Skeletal muscle cell (primary cell): ENCODE data around the gene ARPC1A.
"Not testable (repeated sequence)": the region's sequence is repeated elsewhere in the genome, so short reads cannot be mapped to it uniquely, and the experiment has no call there.

Source experiments
- DNase-seq: peaks from one replicate; pipeline ENCODE4 v3.0.0-alpha.2; 2010; ENCODE audit warnings: low read depth
- H3K4me3 ChIP-seq: 2 replicates; pipeline ENCODE4 v1.5.1; 2011; ENCODE audit warnings: low read depth, mild to moderate bottlenecking, control low read depth, low read length, moderate library complexity

The ARPC1A gene

DNA sequence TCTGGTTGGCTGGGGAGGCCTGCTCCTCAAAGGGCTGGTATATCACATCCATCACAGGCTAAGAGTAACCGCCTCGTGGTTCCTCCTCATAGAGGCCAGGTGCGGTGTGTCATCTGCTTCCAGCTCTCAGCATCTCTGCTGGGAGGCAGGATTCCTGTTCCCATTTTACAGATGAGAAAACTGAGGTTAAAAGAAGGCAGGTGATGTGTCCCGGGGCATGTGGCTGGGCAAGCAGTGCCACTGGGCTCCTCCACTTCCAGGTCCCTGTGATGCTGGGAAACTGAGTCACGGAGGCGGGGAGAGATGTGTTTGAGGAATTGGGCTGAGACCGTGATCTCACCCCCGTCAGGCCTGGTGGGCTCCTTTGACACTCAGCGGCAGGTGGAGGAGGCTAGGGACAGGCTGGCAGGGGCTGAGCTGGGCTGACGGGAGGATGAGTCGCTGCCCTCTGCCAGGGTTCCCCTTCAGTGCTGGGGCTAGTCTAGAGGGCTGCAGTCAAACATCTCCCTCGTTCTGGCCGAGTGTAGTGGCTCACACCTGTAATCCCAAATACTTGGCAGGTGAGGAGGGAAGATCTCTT lies 58.2 kb downstream of the ARPC1A start:
- no peak for DNase-seq
- H3K4me3 ChIP-seq: no peak overlapping the region

DNA sequence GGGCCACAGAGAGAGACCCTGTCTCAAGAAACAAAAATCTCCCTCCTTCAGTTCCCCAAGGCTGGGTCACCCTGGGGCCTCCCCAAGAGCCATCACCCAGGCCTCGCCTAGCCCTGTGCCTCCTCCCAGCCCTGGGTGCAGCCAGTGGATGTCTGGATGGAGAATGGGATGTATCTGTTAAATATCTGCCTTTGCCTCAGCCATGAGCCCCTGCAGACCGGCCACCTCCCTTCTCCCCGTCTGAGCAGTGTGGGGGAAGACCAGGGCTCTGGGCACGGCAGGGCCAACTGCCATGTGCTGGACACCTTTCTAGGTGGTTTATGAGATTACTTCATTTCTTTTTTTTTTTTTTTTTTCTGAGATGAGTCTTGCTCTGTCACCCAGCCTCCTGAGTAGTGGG lies 58.8 kb downstream of the ARPC1A start:
- no peak overlapping the region for H3K4me3 ChIP-seq
- no peak for DNase-seq

DNA sequence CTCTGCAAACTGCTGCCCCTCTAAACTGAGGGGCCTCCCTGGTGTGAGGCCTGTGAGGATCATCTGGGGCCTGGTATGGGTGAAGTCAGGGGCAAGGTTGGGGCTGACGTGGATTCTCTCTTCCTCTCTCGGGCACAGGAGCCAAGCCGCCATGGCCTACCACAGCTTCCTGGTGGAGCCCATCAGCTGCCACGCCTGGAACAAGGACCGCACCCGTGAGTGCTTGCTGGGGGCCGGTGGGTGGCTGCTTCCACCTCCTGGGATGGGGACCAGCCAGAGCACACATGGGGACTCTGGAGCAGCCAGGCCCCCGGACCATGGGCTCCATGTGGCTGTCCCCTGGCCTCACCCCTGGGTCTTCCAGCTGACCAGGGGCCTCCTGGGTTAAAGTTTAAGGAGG lies 59.9 kb downstream of the ARPC1A start:
- H3K4me3 ChIP-seq: no peak overlapping the region
- DNase-seq: no peak

DNA sequence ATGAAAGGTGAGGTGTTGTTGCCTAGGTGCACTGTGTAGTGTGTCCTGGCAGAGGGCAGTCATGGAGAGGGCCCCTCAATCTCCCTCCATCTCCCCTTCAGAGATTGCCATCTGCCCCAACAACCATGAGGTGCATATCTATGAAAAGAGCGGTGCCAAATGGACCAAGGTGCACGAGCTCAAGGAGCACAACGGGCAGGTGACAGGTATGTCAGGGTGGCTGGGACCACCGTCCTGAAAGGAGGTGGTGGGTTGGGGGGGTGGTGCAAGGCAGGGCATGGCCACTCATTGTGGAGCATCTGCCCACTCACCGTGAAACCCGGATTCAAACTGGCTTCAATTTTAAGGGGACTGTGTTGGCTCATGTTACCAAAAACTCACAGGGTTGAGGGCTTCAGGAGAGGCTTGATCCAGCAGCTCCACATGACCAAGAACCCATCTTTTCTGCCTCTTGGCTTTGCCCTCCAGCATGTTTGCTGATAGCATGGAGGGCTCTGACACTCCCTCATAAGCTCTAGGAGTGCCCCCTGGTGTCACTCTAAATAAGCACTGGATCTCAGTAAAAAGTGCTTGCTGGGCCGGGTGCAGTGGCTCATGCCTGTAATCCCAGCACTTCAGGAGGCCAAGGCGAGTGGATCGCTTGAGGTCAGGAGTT lies 61.0 kb downstream of the ARPC1A start:
- DNase-seq: no peak
- no peak overlapping the region for H3K4me3 ChIP-seq

DNA sequence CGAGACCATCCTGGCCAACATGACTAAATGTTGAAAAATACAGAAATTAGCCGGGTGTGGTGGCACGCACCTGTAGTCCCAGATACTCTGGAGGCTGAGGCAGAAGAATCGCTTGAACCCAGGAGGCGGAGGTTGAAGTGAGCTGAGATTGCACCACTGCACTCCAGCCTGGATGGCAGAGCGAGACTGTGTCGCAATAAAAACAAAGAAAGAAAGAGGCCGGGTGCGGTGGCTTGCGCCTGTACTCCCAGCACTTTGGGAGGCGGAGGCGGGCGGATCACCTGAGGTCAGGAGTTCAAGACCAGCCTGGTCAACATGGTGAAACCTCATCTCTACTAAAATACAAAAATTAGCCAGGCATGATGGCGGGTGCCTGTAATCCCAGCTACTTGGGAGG lies 61.5 kb downstream of the ARPC1A start:
- DNase-seq, H3K4me3 ChIP-seq: not testable (repeated sequence)

DNA sequence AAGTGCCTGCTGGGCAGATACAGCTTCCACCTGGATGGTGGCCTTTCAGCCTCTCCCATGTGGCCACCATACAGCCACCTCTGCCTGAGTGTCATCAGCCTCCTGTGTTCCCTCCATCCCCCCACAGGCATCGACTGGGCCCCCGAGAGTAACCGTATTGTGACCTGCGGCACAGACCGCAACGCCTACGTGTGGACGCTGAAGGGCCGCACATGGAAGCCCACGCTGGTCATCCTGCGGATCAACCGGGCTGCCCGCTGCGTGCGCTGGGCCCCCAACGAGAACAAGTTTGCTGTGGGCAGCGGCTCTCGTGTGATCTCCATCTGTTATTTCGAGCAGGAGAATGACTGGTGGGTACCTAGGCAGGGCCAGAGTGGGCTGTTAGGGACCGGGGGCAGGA lies 62.2 kb downstream of the ARPC1A start:
- DNase-seq: no peak
- no peak overlapping the region for H3K4me3 ChIP-seq

DNA sequence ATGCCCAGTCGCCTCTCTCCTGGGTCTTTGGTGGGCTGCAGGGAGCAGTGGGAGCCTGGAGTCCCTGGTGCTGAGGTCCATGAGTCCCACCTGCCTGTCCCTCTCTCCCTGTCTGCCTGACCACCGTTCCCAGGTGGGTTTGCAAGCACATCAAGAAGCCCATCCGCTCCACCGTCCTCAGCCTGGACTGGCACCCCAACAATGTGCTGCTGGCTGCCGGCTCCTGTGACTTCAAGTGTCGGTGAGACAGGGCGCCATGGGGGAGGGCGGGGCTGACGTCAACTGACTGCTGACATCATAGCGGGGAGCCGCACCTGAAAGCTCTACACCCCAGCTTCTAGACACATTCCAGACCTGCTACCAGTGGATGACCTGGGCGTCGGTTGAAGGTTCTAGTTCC lies 64.1 kb downstream of the ARPC1A start:
- no peak overlapping the region for H3K4me3 ChIP-seq
- no peak for DNase-seq

DNA sequence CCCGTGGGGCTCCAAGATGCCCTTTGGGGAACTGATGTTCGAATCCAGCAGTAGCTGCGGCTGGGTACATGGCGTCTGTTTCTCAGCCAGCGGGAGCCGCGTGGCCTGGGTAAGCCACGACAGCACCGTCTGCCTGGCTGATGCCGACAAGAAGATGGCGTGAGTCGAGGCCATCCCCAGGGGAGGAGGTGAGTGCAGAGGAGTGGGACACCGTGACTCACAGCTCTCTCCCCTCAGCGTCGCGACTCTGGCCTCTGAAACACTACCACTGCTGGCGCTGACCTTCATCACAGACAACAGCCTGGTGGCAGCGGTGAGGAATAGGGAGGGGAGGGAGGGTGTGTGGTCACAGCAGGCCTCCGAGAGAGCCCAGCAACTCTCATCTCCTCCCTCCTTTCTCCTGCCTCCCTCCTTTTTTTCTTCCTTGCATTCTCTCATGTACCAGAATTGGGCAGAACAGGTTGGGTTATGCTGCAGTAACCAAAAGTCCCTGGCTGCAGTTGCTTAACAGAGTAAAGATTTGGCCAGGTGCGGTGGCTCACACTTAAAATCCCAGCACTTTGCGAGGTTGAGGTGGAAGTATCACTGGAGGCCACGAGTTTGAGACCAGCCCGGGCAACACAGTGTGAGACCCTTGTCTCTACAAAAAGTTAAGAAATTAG lies 65.4 kb downstream of the ARPC1A start:
- H3K4me3 ChIP-seq: no peak overlapping the region
- DNase-seq: no peak

DNA sequence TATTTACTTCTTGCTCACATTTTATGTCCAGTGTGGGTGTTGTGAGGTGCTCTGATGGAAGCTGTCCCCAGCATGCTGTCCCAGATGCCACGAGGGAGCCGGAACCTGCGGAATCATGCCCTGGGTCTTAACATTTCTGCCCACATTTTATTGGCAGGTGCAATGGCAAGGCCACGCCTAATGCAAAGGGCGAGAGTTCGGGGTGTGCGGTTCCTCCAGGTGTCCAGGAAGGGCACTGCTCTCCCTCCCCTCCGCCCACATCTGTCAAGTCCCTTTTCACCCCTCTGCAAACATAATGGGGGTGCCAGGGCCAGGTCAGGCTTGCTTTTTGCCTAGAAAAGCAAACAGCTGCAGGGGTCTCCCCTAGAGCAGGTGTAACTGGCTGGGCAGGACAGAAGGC lies 66.3 kb downstream of the ARPC1A start:
- no peak for DNase-seq
- H3K4me3 ChIP-seq: no peak overlapping the region

DNA sequence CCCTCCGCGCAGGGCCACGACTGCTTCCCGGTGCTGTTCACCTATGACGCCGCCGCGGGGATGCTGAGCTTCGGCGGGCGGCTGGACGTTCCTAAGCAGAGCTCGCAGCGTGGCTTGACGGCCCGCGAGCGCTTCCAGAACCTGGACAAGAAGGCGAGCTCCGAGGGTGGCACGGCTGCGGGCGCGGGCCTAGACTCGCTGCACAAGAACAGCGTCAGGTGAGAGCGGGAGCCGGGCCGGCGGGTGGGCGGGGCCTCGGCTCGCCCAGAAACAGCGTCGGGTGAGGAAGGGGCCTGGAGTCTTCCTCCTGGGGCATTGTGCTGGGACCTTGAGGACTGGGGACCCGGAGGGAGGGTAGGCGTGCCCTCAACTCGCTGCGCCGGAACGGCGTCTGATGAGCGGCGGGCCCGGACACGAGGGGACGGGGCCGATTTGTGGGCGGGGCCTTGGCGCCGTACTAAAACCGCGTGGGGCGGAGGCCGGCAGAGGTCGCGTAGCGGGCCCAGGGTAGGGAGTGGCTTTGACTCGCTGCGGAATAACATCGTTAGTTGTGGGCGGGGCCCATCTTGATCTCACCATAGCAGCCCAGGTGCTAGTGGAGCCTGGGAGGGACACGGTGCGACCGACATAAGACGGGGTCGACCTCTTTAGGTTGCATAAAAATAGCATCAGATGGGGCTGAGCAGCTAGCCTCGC lies 67.1 kb downstream of the ARPC1A start:
- DNase-seq: no peak
- peak overlapping the region; percentile 44 for H3K4me3 ChIP-seq

DNA sequence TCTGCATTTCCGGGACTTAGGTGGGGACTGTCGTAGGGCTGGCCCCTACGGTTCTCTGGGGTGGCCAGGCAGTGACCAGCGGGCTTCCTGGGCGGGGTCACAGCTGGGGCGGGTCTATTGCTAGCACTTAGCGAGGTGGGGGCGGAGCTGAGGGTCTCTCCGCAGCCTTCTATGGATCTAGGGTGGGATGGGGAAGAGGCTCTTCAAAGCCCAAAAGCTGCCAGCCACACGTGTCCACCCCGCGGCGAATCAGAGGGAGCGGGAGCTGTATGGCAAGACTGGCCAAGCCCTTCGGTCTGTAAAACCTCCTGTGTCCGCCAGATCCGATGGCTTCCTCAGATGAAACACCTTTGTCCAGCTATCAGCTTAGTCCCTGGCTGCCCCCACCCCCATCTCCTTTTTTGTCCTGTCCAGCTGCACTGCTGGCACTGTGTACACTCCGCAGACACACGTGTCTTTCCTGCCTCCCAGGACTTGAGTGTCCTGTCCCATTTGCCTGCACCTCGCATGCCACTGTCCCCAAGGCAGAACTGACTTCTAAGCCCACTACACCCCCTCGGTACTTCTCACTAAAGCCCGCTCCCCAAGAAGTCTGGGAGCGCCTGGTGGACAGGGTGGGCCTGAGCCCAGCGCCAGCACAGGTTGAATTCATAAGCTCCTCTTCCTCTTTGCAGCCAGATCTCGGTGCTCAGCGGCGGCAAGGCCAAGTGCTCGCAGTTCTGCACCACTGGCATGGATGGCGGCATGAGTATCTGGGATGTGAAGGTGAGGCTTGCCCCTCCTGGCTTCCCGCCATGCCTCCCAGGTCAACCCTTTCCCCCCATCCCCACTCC lies 67.9 kb downstream of the ARPC1A start:
- no peak for DNase-seq
- H3K4me3 ChIP-seq: peak overlapping the region; percentile 44

DNA sequence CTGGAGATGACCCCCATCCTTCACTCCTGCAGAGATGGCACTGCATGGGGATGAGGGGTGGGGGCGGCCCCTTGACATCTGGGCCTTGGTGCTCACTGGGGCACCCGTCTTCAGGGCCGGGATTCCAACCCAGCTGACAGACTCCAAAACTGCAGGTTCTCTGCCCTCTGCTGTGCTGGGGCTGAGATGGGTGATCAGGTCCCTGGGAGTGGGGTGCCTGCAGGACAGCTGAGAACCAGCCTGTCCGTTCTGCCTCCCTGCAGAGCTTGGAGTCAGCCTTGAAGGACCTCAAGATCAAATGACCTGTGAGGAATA lies 68.4 kb downstream of the ARPC1A start:
- no peak overlapping the region for H3K4me3 ChIP-seq
- DNase-seq: no peak

DNA sequence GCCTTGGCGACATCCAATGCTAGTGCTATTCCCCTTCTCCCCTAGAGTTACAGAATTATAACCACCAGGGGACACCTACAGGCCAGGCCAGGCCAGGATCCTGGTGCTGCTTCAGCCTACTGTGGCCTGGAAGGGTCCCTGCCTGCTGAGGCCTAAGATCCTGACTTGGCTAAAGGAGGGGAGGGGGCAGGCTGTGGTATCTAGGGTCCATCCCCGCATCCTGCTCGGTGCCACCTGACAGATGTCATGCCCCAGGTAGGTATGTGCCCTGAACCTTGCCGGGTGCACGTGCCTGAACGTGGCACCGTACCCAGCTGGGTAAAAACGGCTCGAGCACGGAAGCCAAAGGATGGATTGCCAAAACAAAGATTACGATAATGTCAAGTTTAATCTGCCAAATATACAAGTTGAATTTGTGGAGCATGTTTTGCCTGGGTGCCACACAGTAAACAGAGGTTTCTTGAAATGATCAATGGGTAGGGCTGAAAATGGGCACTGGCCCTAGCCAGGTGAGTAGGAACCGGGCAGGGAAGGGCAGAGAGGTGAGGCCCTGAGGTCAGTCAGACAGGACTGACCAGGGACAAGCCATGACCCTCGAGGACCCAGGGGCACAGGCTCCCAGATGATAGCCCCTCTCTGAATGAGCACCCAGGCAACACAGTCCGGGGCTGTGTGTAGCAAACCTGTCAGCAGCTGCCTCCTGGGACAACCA lies 70.1 kb downstream of the ARPC1A start:
- no peak overlapping the region for H3K4me3 ChIP-seq
- no peak for DNase-seq

DNA sequence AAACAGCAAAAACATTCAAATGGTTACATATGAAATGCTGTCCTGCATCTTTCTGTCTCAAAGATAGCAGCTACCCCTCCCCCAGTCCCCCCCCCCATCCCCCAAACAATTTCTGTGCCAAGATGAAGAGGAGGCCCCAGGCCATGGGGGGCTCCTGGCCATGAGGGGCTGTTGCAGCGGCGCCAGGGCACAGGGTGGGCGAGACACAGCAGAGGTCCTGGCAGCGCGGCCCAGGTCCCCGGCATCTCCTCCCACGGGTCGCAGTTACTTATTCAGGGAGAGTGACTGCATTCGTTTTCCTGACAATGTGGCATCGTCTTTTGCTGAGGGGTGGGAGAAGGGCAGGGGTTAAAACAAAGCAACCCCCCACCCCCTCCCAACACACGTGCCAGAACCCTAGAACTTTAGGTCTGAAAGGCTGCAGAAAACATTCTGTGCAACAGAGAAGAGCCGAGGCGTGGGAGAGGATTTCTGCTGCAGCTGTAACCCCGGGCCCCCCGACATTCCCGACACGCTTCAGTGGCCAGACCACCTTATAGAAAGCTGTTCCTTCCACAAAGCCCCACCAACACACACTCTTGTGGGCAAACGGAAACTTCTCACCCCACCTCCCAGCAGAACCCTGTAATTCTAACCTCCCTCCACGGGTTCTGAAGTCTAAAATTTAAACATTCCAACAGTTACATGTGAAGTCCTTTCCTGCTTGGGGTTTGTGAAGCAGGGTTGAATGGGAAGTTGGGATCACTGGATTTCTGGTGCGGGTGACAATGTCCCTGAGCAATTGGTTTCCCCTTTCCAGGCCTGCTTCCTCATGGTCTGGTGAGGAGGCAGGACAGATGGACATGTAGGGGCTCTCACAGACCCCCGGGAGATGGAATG lies 71.0 kb downstream of the ARPC1A start:
- no peak for DNase-seq
- H3K4me3 ChIP-seq: no peak overlapping the region

DNA sequence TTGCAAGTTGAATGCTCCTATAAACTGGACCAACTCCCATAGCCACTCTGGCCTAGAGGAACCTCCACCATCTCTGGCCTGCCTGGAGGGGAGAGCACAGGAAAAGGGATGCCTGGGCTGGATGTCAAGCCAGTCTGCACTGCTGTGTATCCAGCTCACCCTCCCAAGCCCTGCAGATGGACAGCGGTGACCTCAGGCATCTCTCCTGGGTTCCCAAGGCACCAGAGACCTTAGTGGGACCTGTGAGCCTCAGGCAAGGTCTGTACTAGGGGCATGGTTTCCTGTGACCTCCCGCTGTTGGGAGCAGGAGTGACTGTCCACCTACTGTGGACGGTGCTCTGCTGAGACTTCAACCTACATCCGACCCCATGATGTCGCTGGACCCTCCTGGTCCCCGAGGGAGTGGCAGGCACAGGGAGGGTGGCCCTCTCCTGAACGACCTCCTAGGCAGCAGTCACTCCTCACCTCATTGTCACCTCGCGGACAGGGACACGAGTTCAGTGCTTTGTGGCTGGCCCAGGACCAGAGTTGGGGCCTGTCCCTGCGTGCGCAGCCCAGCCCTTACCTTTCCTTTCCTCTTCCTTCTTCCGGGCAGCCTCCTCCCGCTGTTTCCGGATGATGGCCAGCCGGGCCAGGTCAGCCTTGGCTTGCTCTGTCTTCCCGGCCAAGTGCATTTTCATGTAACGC lies 71.7 kb downstream of the ARPC1A start:
- no peak for DNase-seq
- no peak overlapping the region for H3K4me3 ChIP-seq

DNA sequence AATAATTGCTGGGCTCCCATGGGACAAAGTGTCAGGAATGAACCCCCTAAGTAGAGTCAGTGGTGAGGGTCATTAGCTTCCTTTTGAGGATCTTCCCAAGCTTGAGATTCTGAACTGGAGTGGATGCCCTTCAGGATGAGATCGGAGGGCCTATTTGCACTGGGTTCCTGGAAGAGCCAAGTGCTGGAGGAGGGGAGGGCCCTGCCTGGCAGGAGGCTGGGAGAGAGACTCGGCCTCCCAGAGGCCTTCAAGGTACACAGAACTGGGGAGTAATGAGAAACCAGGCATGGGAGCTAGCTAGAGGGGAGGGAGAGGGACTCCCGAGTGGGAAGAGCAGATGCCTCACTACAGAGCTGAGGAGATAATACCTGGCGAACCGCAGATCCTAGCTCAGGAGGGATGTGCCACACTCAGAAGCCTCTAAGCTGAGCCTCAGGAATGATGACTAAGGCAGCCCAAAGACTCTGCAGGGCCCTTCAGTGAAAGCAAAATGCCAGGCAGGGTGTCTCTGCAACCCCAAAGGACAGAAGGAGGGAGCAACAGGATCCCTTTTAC lies 73.3 kb downstream of the ARPC1A start:
- H3K4me3 ChIP-seq: no peak overlapping the region
- DNase-seq: no peak

DNA sequence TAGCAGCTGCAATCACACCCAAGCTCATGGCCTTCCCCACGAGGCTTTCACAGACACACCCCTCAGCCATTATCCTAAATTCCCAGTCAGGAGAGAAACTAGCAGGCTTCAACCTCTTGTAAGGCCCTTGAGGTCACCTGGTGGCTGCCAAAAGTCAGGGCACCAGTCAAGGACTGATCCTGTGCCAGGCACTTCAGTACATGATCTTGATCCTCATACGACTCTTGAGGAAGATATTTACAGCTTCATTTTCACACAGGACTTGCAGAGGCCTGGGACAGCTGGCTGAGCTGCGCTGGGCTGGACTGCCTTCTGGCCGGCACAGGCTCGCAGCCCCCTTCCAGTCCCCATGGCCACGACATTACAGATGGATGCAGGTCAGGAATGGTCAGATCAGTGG lies 73.9 kb downstream of the ARPC1A start:
- no peak overlapping the region for H3K4me3 ChIP-seq
- no peak for DNase-seq

DNA sequence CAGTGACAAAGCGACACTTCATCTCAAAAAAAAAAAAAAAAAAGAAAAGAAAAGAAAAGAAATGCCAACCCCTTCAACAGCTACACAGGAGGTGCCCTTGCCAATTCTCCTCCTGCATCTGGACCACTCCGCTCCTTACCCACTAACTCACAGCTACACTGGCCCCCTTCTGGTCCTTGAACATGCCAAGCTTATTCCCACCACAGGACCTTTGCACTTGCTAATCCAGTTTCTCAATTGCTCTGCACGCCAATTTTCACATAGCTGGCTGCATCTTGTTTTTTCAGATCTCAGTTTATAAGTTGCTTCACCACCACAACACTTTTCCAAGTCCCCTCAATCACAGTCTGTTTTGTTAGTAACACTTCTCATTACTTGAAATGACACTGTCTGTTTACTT lies 77.2 kb downstream of the ARPC1A start:
- no peak for DNase-seq
- no peak overlapping the region for H3K4me3 ChIP-seq
